ENCODE measurements around the gene CEACAM18.

DNA sequence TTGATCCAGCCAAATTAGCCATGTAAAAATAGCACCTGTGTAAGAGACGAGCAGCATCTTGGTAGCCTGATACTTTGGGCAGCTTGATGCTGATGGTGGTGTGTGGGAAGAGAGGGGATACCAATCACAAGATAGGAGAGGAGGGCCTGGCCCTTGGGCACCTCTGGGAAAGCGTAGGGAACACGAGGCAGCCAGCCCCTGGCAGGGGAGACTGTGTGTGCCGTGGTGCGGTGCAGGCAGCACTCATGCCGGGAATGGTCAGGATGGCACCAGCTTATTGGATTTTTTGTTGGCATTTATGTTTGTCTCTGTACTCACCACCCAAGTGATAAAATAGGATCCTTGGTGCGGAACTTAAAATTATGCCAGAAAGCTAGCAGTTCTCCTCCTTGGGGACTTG, 30.3 kb upstream of the CEACAM18 start:
- no peak for TF ChIP-seq CTCF (IDR thresholded peaks at IDR 0.05)
- TF ChIP-seq ZFX (IDR thresholded peaks at IDR 0.05; ENCODE audit: borderline replicate concordance), result no peak

Measured in 22Rv1 (cell line).